ENCODE data around the gene SHISA3.

- TF ChIP-seq CTCF (IDR thresholded peaks at IDR 0.05; ENCODE audit: insufficient read depth, low read length, poor library complexity, severe bottlenecking): no peak
- TF ChIP-seq EZH2phosphoT487 (conservative IDR thresholded peaks at IDR 0.05; ENCODE audit: low read length): no peak
Observed at GRCh38 chr4:42391981-42392380, 5.3 kb upstream of the SHISA3 start.

Data from SU-DHL-6 (cell line).